CD14-positive monocyte (primary cell): Measurements from ENCODE around the gene PAPPA. TPM values are rescaled to one million over a fixed set of nuclear protein-coding genes. Genes with fewer than 3 reads are reported as not detected.
A peak's percentile ranks its signal among the peaks of the same experiment; 100 is the strongest.

Experiments used
- DNase-seq, 3 donors: peaks; one replicate each; pipeline ENCODE4 v3.0.0-alpha.2; 2011 to 2022
- H2AFZ ChIP-seq: 2 replicates; pipeline ENCODE4 v1.6.0; 2012; ENCODE audit warnings: mild to moderate bottlenecking, low read depth, low read length, inconsistent platforms; ENCODE audit not compliant: insufficient read depth, poor library complexity, severe bottlenecking
- H3K27ac ChIP-seq, 2 donors: 1 replicate in 1 of 2; 2 replicates in 1 of 2; pipeline ENCODE4 v1.5.1; 2012 to 2013; ENCODE audit warnings: low read length in 2 of 2, control low read depth in 1 of 2, inconsistent platforms in 1 of 2, low read depth in 1 of 2, mild to moderate bottlenecking in 1 of 2
- H3K27me3 ChIP-seq, 2 donors: one replicate each; pipeline versions ENCODE4 v1.6.0 to v1.6.1; 2011 to 2013; ENCODE audit warnings: low read length in 2 of 2; ENCODE audit not compliant: control insufficient read depth in 2 of 2, insufficient read depth in 2 of 2
- H3K36me3 ChIP-seq, 2 donors: replicated peaks in 1 of 2; 1 replicate in 1 of 2; 2 replicates in 1 of 2; pipeline versions ENCODE4 v1.5.1 to v1.6.1; 2012 to 2013; ENCODE audit warnings: low read length in 2 of 2, control low read depth in 1 of 2, inconsistent platforms in 1 of 2, mild to moderate bottlenecking in 1 of 2; ENCODE audit not compliant: insufficient read depth in 2 of 2, control insufficient read depth in 1 of 2
- H3K4me1 ChIP-seq, 2 donors: 1 replicate in 1 of 2; 2 replicates in 1 of 2; pipeline versions ENCODE4 v1.5.1 to v1.6.1; 2012 to 2013; ENCODE audit warnings: low read length in 2 of 2, control low read depth in 1 of 2, inconsistent platforms in 1 of 2, mild to moderate bottlenecking in 1 of 2, moderate library complexity in 1 of 2; ENCODE audit not compliant: insufficient read depth in 2 of 2, control insufficient read depth in 1 of 2
- H3K4me2 ChIP-seq: replicated peaks from 2 replicates; pipeline ENCODE3; 2012; ENCODE audit warnings: low read length, moderate library complexity, mild to moderate bottlenecking; ENCODE audit not compliant: poor library complexity, severe bottlenecking; ENCODE audit errors: extremely low read depth
- H3K4me3 ChIP-seq, 3 experiments: fragments of 200-600 bp in 1 of 3; sonication (generic) in 1 of 3; replicated peaks in 1 of 3; 1 replicate in 2 of 3; 2 replicates in 1 of 3; pipeline ENCODE4 v1.5.1; 2011 to 2013; ENCODE audit warnings: low read length in 3 of 3, mild to moderate bottlenecking in 3 of 3, control low read depth in 2 of 3, low read depth in 2 of 3, inconsistent platforms in 1 of 3, moderate library complexity in 1 of 3
- H3K79me2 ChIP-seq: 2 replicates; pipeline ENCODE4 v1.6.0; 2012; ENCODE audit warnings: mild to moderate bottlenecking, control low read depth, inconsistent platforms, low read length, moderate library complexity; ENCODE audit not compliant: insufficient read depth
- H3K9ac ChIP-seq: 2 replicates; pipeline ENCODE4 v1.6.0; 2017; ENCODE audit warnings: low read length, mild to moderate bottlenecking; ENCODE audit not compliant: insufficient read depth, poor library complexity, severe bottlenecking
- H3K9me3 ChIP-seq, 2 donors: replicated peaks in 1 of 2; 1 replicate in 1 of 2; 2 replicates in 1 of 2; pipeline versions ENCODE4 v1.5.1 to v1.6.1; 2012 to 2013; ENCODE audit warnings: low read length in 2 of 2, control low read depth in 1 of 2; ENCODE audit not compliant: control insufficient read depth in 1 of 2, insufficient read depth in 1 of 2
- H4K20me1 ChIP-seq: 2 replicates; pipeline ENCODE4 v1.6.0; 2012; ENCODE audit warnings: mild to moderate bottlenecking, low read length, control low read depth, moderate library complexity; ENCODE audit not compliant: insufficient read depth
- H3K27ac Mint-ChIP-seq, 7 donors: one replicate each; pipeline ENCODE4 v1.8.0; 2020; ENCODE audit warnings: mild to moderate bottlenecking in 7 of 7, mixed read lengths in 7 of 7, moderate library complexity in 6 of 7, inconsistent platforms in 2 of 7
- H3K27me3 Mint-ChIP-seq, 3 donors: one replicate each; pipeline ENCODE4 v1.8.0; 2021 to 2022; ENCODE audit warnings: low read depth in 3 of 3, mild to moderate bottlenecking in 3 of 3, mixed read lengths in 3 of 3, moderate library complexity in 3 of 3, inconsistent platforms in 1 of 3
- H3K36me3 Mint-ChIP-seq, 2 donors: one replicate each; pipeline ENCODE4 v1.8.0; 2020; ENCODE audit warnings: mixed read lengths in 2 of 2, inconsistent platforms in 1 of 2, mild to moderate bottlenecking in 1 of 2
- H3K4me1 Mint-ChIP-seq: one replicate; pipeline ENCODE4 v1.8.0; 2020; ENCODE audit warnings: mild to moderate bottlenecking, mixed read lengths
- H3K4me3 Mint-ChIP-seq, 2 donors: one replicate each; pipeline ENCODE4 v1.8.0; 2020; ENCODE audit warnings: mild to moderate bottlenecking in 2 of 2, mixed read lengths in 2 of 2, moderate library complexity in 1 of 2
- H3K9me3 Mint-ChIP-seq, 7 donors: one replicate each; pipeline ENCODE4 v1.8.0; 2020 to 2022; ENCODE audit warnings: mixed read lengths in 7 of 7, mild to moderate bottlenecking in 6 of 7, moderate library complexity in 6 of 7, inconsistent platforms in 2 of 7
- WGBS: methylation state at CpG from one replicate; pipeline ENCODE4 v1.1.5; 2013; ENCODE audit warnings: missing lambda C conversion rate; ENCODE audit not compliant: insufficient coverage; 5-methylcytosine and 5-hydroxymethylcytosine counted together
- intact Hi-C, 2 donors: fragments of 100-400 bp; cut with micrococcal nuclease; formaldehyde crosslinking; loops; one replicate each; pipeline versions ENCODE4 v1.15.0 to v1.15.1; 2023
- polyA plus RNA-seq, 3 donors: library from polyadenylated mRNA; depleted of rRNA in 1 of 3; unstranded in 2 of 3; stranded (reverse) in 1 of 3; fragments of 300-500 nt in 2 of 3; fragments of >200 nt in 1 of 3; fragmentation: Illumina TruSeq in 2 of 3; gene quantifications; 1 replicate in 2 of 3; 2 replicates in 1 of 3; pipeline ENCODE4 v1.2.3, GENCODE V29; 2012 to 2021
- TF ChIP-seq, protein P1 (sequence below): fragments of 200-600 bp; IDR thresholded peaks from one replicate; pipeline ENCODE4 v1.8.0; 2022; ENCODE audit warnings: antibody characterized with exemption, mild to moderate bottlenecking

The PAPPA gene
- polyA plus RNA-seq, 3 donors: not detected

DNA sequence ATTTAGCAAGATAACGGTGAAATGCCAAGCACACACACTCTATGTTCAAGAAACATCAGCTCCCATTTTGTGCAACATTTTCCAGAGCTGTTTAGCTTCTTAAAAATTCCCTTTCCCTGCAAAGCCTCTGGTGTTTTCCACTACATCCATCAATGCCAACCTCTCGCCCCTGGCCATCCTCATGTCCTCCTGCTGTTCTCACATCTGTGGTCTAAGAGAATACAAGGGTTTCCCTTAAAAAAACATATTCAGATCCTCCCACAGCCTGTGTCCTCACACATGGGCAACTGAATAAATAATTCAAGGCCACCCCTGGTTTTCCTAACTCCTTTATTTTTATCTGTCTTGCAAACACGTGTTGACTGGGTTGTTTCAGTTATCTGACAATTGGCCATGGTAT, 70.3 kb downstream of the PAPPA start:
- no peak overlapping the region for H2AFZ ChIP-seq
- no peak overlapping the region for H3K4me3 Mint-ChIP-seq
- WGBS: 55% methylated on average over 2 of the region's 3 CpGs
- H3K79me2 ChIP-seq: no peaks in the 10 kb centered on the region
- H3K4me3 ChIP-seq: no peak overlapping the region
- no peak overlapping the region for H3K4me2 ChIP-seq
- no peaks in the 10 kb centered on the region for H4K20me1 ChIP-seq
- no peak overlapping the region for H3K27ac ChIP-seq
- H3K4me1 ChIP-seq: no peaks in the 10 kb centered on the region
- H3K27me3 ChIP-seq: no peaks in the 10 kb centered on the region
- H3K9me3 ChIP-seq: peaks cover 0 to 4% of the 10 kb centered on the region in 2 donors
- intact Hi-C loops: no loop called here
- no peak overlapping the region for H3K9ac ChIP-seq
- H3K4me1 Mint-ChIP-seq: no peaks in the 10 kb centered on the region
- no peaks in the 10 kb centered on the region for H3K36me3 ChIP-seq
- TF ChIP-seq, protein P1, sequence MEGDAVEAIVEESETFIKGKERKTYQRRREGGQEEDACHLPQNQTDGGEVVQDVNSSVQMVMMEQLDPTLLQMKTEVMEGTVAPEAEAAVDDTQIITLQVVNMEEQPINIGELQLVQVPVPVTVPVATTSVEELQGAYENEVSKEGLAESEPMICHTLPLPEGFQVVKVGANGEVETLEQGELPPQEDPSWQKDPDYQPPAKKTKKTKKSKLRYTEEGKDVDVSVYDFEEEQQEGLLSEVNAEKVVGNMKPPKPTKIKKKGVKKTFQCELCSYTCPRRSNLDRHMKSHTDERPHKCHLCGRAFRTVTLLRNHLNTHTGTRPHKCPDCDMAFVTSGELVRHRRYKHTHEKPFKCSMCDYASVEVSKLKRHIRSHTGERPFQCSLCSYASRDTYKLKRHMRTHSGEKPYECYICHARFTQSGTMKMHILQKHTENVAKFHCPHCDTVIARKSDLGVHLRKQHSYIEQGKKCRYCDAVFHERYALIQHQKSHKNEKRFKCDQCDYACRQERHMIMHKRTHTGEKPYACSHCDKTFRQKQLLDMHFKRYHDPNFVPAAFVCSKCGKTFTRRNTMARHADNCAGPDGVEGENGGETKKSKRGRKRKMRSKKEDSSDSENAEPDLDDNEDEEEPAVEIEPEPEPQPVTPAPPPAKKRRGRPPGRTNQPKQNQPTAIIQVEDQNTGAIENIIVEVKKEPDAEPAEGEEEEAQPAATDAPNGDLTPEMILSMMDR: no peak
- H3K27me3 Mint-ChIP-seq: peaks cover 0 to under 1% (median 0%) of the 10 kb centered on the region in 3 donors
- H3K9me3 Mint-ChIP-seq: peaks cover 0 to 8% (median 5%) of the 10 kb centered on the region in 7 donors
- H3K36me3 Mint-ChIP-seq: no peaks in the 10 kb centered on the region
- peak overlapping the region in 1 of 7 donors; percentile 37 for H3K27ac Mint-ChIP-seq
- no peak for DNase-seq

DNA sequence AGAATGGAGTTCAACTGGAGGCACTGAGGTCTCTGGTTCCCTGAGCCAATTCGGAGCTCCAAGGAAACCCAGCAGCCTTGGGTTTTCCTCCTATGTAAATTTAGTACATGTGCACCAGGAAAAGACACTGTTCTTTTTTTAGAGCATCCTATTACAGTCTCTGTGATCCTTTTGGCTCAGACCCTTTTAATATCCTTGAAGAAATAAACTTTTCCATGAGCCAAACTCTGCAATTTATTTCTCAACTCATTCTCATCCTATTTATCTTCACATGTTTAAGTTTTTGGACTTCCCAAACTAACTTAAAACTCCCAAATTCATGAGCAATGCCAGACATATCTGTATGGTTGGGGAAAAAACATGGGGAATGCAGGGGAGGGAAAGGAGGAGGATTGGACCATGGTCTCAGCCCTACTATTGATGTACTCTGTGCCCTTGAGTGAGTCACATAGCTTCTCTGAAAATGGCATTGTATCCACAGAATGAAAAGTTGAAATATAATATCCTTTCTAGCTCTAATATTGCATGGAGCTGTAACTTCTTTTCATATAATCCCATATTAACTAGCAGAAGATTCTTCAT, 76.6 kb downstream of the PAPPA start:
- Mint-ChIP-seq H3K27ac (no peak overlapping the region), H3K36me3 (no peaks in the 10 kb centered on the region), H3K4me1 (no peaks in the 10 kb centered on the region), H3K4me3 (no peak overlapping the region), H3K27me3 (peaks cover 0 to 4% (median 0%) of the 10 kb centered on the region in 3 donors), H3K9me3 (peaks cover 0 to 10% (median 3%) of the 10 kb centered on the region in 7 donors)
- WGBS: no CpG with 5 or more reads among the region's 1 CpG
- no peak overlapping the region for H2AFZ ChIP-seq
- no peak overlapping the region for H3K4me3 ChIP-seq
- DNase-seq: no peak
- TF ChIP-seq, protein P1: no peak
- intact Hi-C loops: no loop called here
- H3K4me2 ChIP-seq: no peak overlapping the region
- H3K4me1 ChIP-seq: no peaks in the 10 kb centered on the region
- H3K9ac ChIP-seq: no peak overlapping the region
- no peaks in the 10 kb centered on the region for H4K20me1 ChIP-seq
- H3K36me3 ChIP-seq: no peaks in the 10 kb centered on the region
- H3K27me3 ChIP-seq: no peaks in the 10 kb centered on the region
- H3K27ac ChIP-seq: no peak overlapping the region
- H3K9me3 ChIP-seq: no peaks in the 10 kb centered on the region
- no peaks in the 10 kb centered on the region for H3K79me2 ChIP-seq
